ENCODE data around the gene NUB1.

NUB1 gene

DNA sequence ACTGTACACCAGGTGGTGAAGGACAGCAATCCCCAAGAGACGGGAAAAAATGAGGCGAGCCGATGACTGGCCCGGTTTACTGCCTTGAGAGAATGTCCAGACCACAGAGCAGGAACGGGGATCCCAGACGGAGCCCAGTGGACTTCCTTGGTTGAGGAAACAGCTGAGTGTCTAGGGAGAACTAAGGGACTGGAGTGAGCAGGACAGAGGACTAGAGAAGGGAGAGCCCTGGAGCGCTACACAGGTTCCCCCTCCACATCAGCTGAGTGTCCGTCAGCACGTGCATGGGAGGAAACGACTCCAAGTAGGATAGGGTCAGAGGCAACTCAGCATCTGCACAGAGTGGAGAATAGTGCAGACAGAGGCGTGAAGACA, 75.3 kb downstream of the NUB1 start:
- TF ChIP-seq, protein P1, sequence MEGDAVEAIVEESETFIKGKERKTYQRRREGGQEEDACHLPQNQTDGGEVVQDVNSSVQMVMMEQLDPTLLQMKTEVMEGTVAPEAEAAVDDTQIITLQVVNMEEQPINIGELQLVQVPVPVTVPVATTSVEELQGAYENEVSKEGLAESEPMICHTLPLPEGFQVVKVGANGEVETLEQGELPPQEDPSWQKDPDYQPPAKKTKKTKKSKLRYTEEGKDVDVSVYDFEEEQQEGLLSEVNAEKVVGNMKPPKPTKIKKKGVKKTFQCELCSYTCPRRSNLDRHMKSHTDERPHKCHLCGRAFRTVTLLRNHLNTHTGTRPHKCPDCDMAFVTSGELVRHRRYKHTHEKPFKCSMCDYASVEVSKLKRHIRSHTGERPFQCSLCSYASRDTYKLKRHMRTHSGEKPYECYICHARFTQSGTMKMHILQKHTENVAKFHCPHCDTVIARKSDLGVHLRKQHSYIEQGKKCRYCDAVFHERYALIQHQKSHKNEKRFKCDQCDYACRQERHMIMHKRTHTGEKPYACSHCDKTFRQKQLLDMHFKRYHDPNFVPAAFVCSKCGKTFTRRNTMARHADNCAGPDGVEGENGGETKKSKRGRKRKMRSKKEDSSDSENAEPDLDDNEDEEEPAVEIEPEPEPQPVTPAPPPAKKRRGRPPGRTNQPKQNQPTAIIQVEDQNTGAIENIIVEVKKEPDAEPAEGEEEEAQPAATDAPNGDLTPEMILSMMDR (IDR thresholded peaks at IDR 0.05; ENCODE audit: insufficient read depth, missing control alignments): no peak
- DNase-seq (ENCODE audit: insufficient read length, low spot score): no peak
- FAIRE-seq: no peak

DNA sequence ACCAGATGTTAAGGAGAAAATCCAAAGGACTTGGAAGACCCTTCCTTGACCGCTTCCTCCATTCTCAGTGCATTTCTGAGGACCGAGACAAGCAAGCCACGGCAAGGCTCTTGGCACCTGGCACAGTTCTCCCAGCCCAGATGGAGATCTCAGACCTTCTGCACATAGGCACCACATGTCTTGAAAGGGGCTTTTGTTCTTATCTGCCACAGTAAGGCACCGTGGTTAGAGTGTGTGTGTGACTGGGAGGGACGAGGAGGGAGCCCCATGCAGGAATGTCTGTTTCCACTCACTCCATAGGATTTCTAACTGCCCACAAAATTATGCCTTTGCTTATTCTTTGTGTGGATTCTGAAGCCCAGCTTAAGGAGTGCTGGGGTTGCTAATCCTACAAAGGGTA, 78.5 kb downstream of the NUB1 start:
- FAIRE-seq (no peak), DNase-seq (ENCODE audit: insufficient read length, low spot score) (no peak)
- TF ChIP-seq, protein P1 (IDR thresholded peaks at IDR 0.05; ENCODE audit: insufficient read depth, missing control alignments): no peak

DNA sequence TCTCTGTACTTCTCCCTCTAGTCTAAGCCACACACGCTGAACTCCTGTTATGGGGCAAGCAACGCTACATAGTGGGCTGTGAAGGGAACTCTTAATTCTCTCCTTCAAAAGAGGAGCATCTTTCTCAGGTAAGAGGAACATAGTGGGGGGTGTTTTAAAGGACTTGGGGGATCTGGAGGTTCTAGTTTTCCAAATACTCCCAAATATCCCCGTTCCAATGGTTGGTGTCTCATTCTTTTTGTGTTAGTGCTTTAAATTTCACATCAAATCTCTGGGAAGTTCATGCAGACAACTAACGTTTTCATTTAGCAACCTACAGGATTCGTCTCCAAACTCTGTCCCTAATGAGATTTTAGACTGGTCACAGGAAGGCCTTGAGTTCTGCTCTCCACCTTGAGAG, 80.6 kb downstream of the NUB1 start:
- no peak for DNase-seq (ENCODE audit: insufficient read length, low spot score)
- TF ChIP-seq, protein P1 (IDR thresholded peaks at IDR 0.05; ENCODE audit: insufficient read depth, missing control alignments): no peak
- no peak for FAIRE-seq

DNA sequence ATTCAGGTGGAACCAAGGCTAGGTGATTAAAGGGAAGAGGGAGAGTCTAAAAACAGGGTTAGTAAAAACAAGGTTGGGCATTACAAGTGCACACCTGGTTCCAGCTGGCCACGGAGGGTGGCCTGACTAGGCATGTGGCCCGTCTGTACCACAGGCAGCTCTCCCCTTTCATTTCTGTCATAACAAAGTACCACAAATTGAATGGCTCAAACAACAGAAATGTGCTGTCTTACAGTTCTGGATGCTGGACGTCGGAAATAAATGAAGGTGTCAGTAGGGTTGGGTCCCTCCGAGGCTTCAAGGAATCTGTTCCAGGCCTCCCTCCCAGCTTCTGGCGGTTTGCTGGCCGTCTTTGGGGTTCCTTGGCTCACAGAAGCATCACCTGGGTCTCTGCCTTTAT, 81.6 kb downstream of the NUB1 start:
- TF ChIP-seq, protein P1 (IDR thresholded peaks at IDR 0.05; ENCODE audit: insufficient read depth, missing control alignments): no peak
- DNase-seq (ENCODE audit: insufficient read length, low spot score): no peak
- FAIRE-seq: no peak

DNA sequence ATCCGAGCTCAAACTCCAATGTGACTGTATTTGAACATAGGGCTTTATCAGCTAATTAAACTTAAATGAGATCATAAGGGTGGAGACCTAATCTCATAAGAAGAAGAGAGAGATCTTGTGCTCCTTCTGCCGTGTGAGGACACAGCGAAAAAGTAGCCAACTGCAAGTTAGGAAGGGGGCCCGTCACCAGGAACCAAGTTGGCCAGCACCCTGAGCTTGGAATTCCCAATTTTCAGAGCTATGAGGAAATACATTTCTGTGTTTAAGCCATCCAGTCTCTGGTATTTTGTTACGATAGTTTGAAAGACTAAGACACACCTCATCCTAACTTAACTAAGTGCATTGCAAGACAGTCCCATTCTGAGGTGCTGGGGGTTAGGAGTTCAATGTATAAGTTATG, 82.3 kb downstream of the NUB1 start:
- FAIRE-seq: no peak
- TF ChIP-seq, protein P1 (IDR thresholded peaks at IDR 0.05; ENCODE audit: insufficient read depth, missing control alignments): no peak
- DNase-seq (ENCODE audit: insufficient read length, low spot score): no peak

DNA sequence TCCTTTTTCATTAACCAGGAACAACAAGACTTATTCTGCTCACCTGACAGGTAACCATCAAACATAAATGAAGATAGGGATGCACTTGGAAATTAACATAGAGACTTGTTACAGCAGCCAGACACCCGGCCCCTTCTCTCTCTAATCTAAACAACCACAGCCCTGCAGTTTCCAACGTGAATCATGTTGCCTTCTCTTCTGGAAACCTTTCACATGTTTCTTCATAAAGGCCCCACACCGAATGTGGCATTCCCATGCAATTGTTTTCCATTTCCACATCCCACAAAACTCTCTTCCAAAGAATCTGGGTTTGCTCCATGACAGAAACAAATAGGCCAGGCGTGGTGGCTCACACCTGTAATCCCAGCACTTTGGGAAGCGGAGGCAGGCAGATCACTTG, 83.2 kb downstream of the NUB1 start:
- FAIRE-seq (no peak), DNase-seq (ENCODE audit: insufficient read length, low spot score) (no peak)

DNA sequence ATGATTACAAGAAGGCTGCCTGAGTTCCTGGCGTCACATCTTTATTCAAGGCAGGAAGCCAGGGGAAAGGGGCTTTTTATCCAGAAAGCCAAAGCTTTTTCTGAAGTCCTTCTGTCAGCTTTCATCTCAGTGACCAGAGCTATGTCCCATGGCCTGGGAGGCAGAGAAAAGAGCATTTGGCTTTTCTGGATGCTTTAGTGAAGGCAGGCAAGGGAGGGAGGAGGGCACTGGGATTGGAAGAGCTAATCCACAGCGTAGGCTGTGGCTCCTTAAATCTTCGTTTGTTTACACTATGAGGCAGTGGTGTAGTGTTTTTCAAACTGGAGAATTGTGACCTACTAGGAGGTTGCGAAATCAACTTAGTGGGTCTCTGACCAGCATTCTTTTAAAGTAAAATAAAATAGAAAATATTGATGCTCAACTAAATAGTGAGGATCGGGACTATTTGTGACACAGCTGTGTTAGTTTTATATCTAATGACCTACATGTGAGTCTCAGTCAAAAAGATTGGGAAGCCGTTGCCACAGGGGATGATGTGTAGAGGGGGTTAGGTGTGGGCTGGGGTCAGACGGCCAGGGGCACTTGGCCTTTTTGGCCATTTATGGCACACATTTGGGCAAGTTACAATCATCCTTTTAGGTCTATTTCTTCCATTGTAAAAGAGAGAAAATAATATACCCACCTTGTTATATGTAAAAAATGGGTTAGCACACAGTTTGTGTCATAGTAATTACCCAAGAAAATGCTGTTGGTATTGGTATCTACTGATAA, 84.2 kb downstream of the NUB1 start:
- FAIRE-seq (no peak), DNase-seq (ENCODE audit: insufficient read length, low spot score) (no peak)
- TF ChIP-seq, protein P1 (IDR thresholded peaks at IDR 0.05; ENCODE audit: insufficient read depth, missing control alignments): no peak

More for the DNA sequence above, 83.2 kb downstream of the NUB1 start:
- TF ChIP-seq, protein P1 (IDR thresholded peaks at IDR 0.05; ENCODE audit: insufficient read depth, missing control alignments): no peak

Data from D721Med (cell line).